ENCODE results near the gene LRG1.
"Not testable (repeated sequence)": the region's sequence is repeated elsewhere in the genome, so short reads cannot be mapped to it uniquely, and the experiment has no call there.

LRG1 gene

GRCh38 chr19:4550479-4551050, 10.7 kb upstream of the LRG1 start:
- TF ChIP-seq CTCF (conservative IDR thresholded peaks at IDR 0.05; ENCODE audit: control insufficient read depth, insufficient read depth, low read depth, low read length): no peak
- no peak overlapping the region for H3K4me3 ChIP-seq (ENCODE audit: control insufficient read depth, low read depth, low read length)
- no peak for DNase-seq (ENCODE audit: low read depth)

GRCh38 chr19:4550018-4550417, 10.2 kb upstream of the LRG1 start:
- no peak for TF ChIP-seq CTCF (conservative IDR thresholded peaks at IDR 0.05; ENCODE audit: control insufficient read depth, insufficient read depth, low read depth, low read length)
- no peak overlapping the region for H3K4me3 ChIP-seq (ENCODE audit: control insufficient read depth, low read depth, low read length)
- no peak for DNase-seq (ENCODE audit: low read depth)

GRCh38 chr19:4548238-4548584, 8.4 kb upstream of the LRG1 start:
- H3K4me3 ChIP-seq (ENCODE audit: control insufficient read depth, low read depth, low read length): no peak overlapping the region
- TF ChIP-seq CTCF (conservative IDR thresholded peaks at IDR 0.05; ENCODE audit: control insufficient read depth, insufficient read depth, low read depth, low read length): no peak
- no peak for DNase-seq (ENCODE audit: low read depth)

- DNase-seq (ENCODE audit: low read depth): no peak
- no peak overlapping the region for H3K4me3 ChIP-seq (ENCODE audit: control insufficient read depth, low read depth, low read length)
- TF ChIP-seq CTCF (conservative IDR thresholded peaks at IDR 0.05; ENCODE audit: control insufficient read depth, insufficient read depth, low read depth, low read length): peak; percentile 26
Measured at GRCh38 chr19:4547303-4548237, 7.7 kb upstream of the LRG1 start.

GRCh38 chr19:4543842-4544647, 4.2 kb upstream of the LRG1 start:
- no peak for DNase-seq (ENCODE audit: low read depth)
- H3K4me3 ChIP-seq (ENCODE audit: control insufficient read depth, low read depth, low read length): no peak overlapping the region
- no peak for TF ChIP-seq CTCF (conservative IDR thresholded peaks at IDR 0.05; ENCODE audit: control insufficient read depth, insufficient read depth, low read depth, low read length)

GRCh38 chr19:4542896-4543841, 3.3 kb upstream of the LRG1 start:
- H3K4me3 ChIP-seq (ENCODE audit: control insufficient read depth, low read depth, low read length): no peak overlapping the region
- no peak for TF ChIP-seq CTCF (conservative IDR thresholded peaks at IDR 0.05; ENCODE audit: control insufficient read depth, insufficient read depth, low read depth, low read length)

GRCh38 chr19:4541806-4542145, 1.9 kb upstream of the LRG1 start:
- H3K4me3 ChIP-seq (ENCODE audit: control insufficient read depth, low read depth, low read length); DNase-seq (ENCODE audit: low read depth): not testable (repeated sequence)

More at GRCh38 chr19:4542896-4543841, 3.3 kb upstream of the LRG1 start:
- peak; percentile 31 for DNase-seq (ENCODE audit: low read depth)
